Loucy (cell line): ENCODE results near the gene CUBN.

Experiments
- H2AFZ ChIP-seq: fragments of 200-600 bp; sonication (generic); 2 replicates; pipeline ENCODE4 v1.6.0; 2016; ENCODE audit warnings: antibody characterized with exemption, mild to moderate bottlenecking, low read length, moderate library complexity
- H3F3A ChIP-seq: fragments of 200-600 bp; 2 replicates; pipeline ENCODE4 v1.6.0; 2016; ENCODE audit warnings: antibody characterized with exemption, low read depth, mild to moderate bottlenecking
- H3K27me3 ChIP-seq: fragments of 200-600 bp; sonication (generic); 2 replicates; pipeline ENCODE4 v1.6.1; 2014; ENCODE audit warnings: low read length, mild to moderate bottlenecking; ENCODE audit not compliant: insufficient read depth, poor library complexity, severe bottlenecking
- H3K36me3 ChIP-seq: fragments of 200-600 bp; sonication (generic); 2 replicates; pipeline ENCODE4 v1.6.1; 2016; ENCODE audit warnings: low read length; ENCODE audit not compliant: insufficient read depth
- H3K4me1 ChIP-seq: fragments of 200-600 bp; sonication (generic); 2 replicates; pipeline ENCODE4 v1.5.1; 2014; ENCODE audit warnings: low read length, mild to moderate bottlenecking; ENCODE audit not compliant: insufficient read depth, poor library complexity, severe bottlenecking
- H3K4me2 ChIP-seq: fragments of 200-600 bp; sonication (generic); 2 replicates; pipeline ENCODE4 v1.6.0; 2014; ENCODE audit warnings: antibody characterized with exemption, low read length, low read depth, mild to moderate bottlenecking; ENCODE audit not compliant: poor library complexity, severe bottlenecking
- H3K4me3 ChIP-seq: fragments of 200-600 bp; sonication (generic); 2 replicates; pipeline ENCODE4 v1.5.1; 2014; ENCODE audit warnings: low read length, mild to moderate bottlenecking, mixed read lengths; ENCODE audit not compliant: poor library complexity, severe bottlenecking
- H3K79me2 ChIP-seq: fragments of 200-600 bp; sonication (generic); 2 replicates; pipeline ENCODE4 v1.6.1; 2014; ENCODE audit warnings: low read length; ENCODE audit not compliant: insufficient read depth
- H3K9ac ChIP-seq: fragments of 200-600 bp; sonication (generic); 2 replicates; pipeline ENCODE4 v1.6.0; 2014; ENCODE audit warnings: mild to moderate bottlenecking, low read depth, low read length, moderate library complexity; ENCODE audit not compliant: poor library complexity, severe bottlenecking
- H3K9me2 ChIP-seq: fragments of 200-600 bp; sonication (generic); replicated peaks from 2 replicates; pipeline ENCODE4 v1.6.1; 2016; ENCODE audit warnings: low read depth, low read length, mixed read lengths
- H3K9me3 ChIP-seq: fragments of 200-600 bp; sonication (generic); 2 replicates; pipeline ENCODE4 v1.6.1; 2014; ENCODE audit warnings: mild to moderate bottlenecking, antibody characterized with exemption, low read length, low read depth; ENCODE audit not compliant: insufficient read depth
- H4K20me1 ChIP-seq: fragments of 200-600 bp; sonication (generic); 2 replicates; pipeline ENCODE4 v1.6.0; 2014; ENCODE audit warnings: antibody characterized with exemption, low read length, mild to moderate bottlenecking; ENCODE audit not compliant: insufficient read depth, poor library complexity, severe bottlenecking
- EZH2phosphoT487 ChIP-seq: fragments of 200-600 bp; IDR thresholded peaks from 2 replicates; pipeline ENCODE4 v1.6.1; 2018; ENCODE audit warnings: antibody characterized with exemption, mild to moderate bottlenecking, moderate library complexity, borderline replicate concordance
- TF ChIP-seq, protein P1 (sequence below): fragments of 200-600 bp; sonication (generic); conservative IDR thresholded peaks from 2 replicates; pipeline ENCODE4 v1.5.1; 2014; ENCODE audit warnings: mild to moderate bottlenecking, antibody characterized with exemption, low read length

Gene CUBN

DNA sequence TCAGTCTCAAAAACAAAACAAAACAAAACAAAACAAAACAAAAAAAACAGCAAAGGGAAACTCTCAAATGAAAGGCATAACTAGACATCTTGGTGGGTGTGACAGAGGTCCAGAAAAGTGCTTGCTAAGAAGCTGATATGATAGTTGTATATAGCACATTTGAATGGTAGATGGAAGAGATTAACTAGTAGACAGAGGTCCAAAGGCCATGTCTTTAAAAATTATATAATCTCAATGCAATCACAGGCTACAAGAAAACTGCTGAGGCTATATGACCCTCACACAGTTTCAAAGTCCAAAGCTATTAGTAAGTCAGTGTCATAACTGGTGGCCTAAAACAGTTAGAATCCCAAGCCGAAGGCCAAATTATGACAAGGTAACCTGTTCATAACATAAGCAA, 15.6 kb upstream of the CUBN start:
- Histone ChIP-seq H3K9me3 (no peaks in the 10 kb centered on the region), H3K36me3 (no peaks in the 10 kb centered on the region), H3K4me2 (no peak overlapping the region), H3K4me1 (peaks cover 13% of the 10 kb centered on the region), H3K9me2 (no peaks in the 10 kb centered on the region), H4K20me1 (no peaks in the 10 kb centered on the region), H2AFZ (no peak overlapping the region), H3K4me3 (no peak overlapping the region), H3K27me3 (no peaks in the 10 kb centered on the region), H3F3A (no peaks in the 10 kb centered on the region), H3K9ac (no peak overlapping the region), H3K79me2 (no peaks in the 10 kb centered on the region)
- no peak for TF ChIP-seq EZH2phosphoT487
- TF ChIP-seq, protein P1, sequence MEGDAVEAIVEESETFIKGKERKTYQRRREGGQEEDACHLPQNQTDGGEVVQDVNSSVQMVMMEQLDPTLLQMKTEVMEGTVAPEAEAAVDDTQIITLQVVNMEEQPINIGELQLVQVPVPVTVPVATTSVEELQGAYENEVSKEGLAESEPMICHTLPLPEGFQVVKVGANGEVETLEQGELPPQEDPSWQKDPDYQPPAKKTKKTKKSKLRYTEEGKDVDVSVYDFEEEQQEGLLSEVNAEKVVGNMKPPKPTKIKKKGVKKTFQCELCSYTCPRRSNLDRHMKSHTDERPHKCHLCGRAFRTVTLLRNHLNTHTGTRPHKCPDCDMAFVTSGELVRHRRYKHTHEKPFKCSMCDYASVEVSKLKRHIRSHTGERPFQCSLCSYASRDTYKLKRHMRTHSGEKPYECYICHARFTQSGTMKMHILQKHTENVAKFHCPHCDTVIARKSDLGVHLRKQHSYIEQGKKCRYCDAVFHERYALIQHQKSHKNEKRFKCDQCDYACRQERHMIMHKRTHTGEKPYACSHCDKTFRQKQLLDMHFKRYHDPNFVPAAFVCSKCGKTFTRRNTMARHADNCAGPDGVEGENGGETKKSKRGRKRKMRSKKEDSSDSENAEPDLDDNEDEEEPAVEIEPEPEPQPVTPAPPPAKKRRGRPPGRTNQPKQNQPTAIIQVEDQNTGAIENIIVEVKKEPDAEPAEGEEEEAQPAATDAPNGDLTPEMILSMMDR = no peak

DNA sequence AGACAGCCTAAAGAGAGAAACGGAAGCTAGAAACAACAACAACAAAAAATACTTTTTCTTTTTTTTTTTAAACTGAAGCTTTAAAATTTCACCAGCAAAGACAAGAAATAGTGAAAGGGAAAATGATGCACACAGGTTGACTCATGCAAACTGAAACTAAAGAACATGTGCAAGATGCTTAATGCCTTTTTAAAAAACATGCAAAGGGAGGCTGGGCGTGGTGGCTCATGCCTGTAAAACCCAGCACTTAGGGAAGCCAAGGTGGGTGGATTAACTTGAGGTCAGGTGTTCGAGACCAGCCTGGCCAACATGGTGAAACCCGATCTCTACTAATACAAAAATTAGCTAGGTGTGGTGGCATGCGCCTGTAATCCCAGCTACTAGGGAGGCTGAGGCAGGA, 15.1 kb upstream of the CUBN start:
- no peaks in the 10 kb centered on the region for H3K79me2 ChIP-seq
- no peak overlapping the region for H3K4me3 ChIP-seq
- H3K9ac ChIP-seq = no peak overlapping the region
- H3F3A ChIP-seq = no peaks in the 10 kb centered on the region
- H3K36me3 ChIP-seq = no peaks in the 10 kb centered on the region
- peaks cover 13% of the 10 kb centered on the region for H3K4me1 ChIP-seq
- no peak for TF ChIP-seq EZH2phosphoT487
- TF ChIP-seq, protein P1 = no peak
- H2AFZ ChIP-seq = no peak overlapping the region
- H3K9me3 ChIP-seq = no peaks in the 10 kb centered on the region
- H4K20me1 ChIP-seq = no peaks in the 10 kb centered on the region
- no peaks in the 10 kb centered on the region for H3K27me3 ChIP-seq
- no peaks in the 10 kb centered on the region for H3K9me2 ChIP-seq
- H3K4me2 ChIP-seq = no peak overlapping the region

DNA sequence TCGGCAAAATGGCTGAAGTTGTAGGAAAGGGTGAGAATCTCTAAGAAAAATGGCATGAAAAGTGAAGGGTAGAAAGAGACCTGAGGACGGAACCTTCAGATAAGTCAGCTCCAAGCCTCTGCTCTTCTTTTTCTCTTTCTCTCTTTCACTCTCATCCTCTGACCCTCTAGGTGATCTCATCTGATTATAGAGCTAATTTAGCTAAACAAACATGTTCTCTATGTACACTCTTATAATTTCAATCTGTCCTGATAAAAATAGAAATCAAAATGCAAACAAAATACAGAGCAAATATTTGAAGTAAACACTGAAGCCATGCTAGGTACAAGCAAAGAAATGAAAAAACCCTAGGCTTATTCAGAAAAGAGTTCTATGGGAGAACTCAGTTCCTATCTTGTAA, 14.4 kb upstream of the CUBN start:
- Histone ChIP-seq H3K4me3 (no peak overlapping the region), H3F3A (no peaks in the 10 kb centered on the region), H4K20me1 (no peaks in the 10 kb centered on the region), H3K9ac (no peak overlapping the region), H3K9me2 (no peaks in the 10 kb centered on the region), H3K4me2 (no peak overlapping the region), H3K79me2 (no peaks in the 10 kb centered on the region), H3K27me3 (no peaks in the 10 kb centered on the region), H3K36me3 (no peaks in the 10 kb centered on the region), H2AFZ (no peak overlapping the region), H3K9me3 (no peaks in the 10 kb centered on the region), H3K4me1 (peaks cover 13% of the 10 kb centered on the region)
- TF ChIP-seq EZH2phosphoT487 = no peak
- TF ChIP-seq, protein P1 = no peak
